Right hindlimb (tissue), 1 donor: ENCODE results near the gene RNF13.

Experiments used
- DNase-seq: peaks from one replicate; pipeline ENCODE4 v3.0.0-alpha.2; 2018

Gene RNF13, protein sequence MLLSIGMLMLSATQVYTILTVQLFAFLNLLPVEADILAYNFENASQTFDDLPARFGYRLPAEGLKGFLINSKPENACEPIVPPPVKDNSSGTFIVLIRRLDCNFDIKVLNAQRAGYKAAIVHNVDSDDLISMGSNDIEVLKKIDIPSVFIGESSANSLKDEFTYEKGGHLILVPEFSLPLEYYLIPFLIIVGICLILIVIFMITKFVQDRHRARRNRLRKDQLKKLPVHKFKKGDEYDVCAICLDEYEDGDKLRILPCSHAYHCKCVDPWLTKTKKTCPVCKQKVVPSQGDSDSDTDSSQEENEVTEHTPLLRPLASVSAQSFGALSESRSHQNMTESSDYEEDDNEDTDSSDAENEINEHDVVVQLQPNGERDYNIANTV

DNA sequence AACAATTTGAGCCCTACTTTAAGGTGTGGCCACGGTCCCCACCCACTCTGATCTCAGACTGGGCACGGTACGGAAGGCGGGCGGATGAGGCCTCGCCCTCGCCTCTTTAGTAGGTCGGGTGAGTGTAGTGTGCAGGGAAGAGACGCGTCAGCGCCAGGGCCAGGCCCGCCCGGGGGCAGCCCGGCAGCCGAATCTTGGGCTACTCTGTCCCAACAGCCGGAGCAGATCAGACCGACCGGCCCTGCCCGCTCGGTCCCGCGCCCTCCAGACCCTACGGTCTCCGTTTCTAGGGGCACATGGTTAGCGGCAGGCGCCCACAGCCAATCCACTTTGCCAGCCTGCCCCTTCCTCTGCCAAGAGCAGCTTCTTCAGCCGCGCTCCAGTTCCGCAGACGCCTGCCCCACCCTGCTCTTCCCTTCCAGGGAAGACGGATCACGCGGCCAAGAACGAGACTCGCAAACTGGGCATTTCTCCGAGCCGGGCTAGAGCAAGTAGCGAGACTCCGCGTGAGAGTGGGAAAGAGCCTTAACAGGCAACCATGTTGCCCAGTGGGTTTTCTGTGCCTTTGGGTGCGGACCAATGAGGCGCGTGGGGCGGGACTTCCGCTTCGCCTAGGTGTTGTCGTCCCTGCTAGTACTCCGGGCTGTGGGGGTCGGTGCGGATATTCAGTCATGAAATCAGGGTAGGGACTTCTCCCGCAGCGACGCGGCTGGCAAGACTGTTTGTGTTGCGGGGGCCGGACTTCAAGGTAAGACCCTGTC lies at the start of gene RNF13:
RNF13 (plus strand) TSS at position 610 of the 761 bp plus-strand sequence. CDS start 32,812 bp downstream, outside the sequence.
- peak; percentile 97 for DNase-seq

DNA sequence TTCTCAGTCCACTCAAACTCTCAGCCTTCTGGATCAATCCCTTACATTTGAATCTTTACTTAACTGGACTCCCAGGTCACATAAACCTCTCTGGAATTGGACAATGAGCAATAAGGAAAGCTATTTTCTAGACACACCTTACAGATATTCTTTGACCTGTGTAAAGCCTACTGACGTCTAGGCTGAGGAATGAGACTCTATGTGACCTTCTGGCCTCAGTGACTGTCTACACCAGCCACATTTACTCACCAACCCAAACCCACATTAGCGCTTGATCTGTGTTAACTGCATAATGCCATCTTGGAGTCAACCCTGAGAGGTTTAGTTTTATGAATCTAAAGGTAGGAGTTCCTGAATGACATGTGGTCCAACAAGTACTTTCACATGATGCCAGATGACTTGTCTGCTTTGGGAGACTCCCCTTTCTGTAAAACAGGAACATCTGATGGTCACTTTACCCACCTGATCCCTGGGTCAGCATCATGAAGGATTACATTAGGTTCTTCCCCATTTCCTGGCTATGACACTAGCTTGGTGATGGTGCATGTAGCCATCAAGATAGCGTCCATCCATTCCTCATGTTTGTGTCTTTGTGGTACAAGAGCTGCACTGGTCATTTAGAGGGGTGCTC lies 49.3 kb upstream of the RNF13 start:
- DNase-seq = no peak

DNA sequence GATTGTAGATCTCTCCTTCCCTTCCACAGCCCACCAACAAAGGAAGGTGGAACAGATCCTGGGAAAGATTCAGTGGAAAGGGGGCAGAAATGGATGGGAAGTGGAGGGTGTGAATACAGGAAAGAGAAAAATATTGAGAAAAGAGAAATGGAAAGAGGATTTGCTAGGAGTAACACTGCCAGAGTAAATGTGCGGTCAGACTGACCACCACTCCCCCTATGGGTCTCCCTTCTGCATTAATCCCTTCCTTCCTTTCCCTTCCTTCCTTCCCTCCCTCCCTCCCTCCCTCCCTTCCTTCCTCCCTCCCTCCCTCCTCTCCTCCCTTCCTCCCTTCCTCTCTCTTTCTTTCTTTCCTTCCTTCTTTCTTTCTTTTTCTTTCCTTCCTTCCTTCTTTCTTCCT lies 48.7 kb upstream of the RNF13 start:
- no peak for DNase-seq

DNA sequence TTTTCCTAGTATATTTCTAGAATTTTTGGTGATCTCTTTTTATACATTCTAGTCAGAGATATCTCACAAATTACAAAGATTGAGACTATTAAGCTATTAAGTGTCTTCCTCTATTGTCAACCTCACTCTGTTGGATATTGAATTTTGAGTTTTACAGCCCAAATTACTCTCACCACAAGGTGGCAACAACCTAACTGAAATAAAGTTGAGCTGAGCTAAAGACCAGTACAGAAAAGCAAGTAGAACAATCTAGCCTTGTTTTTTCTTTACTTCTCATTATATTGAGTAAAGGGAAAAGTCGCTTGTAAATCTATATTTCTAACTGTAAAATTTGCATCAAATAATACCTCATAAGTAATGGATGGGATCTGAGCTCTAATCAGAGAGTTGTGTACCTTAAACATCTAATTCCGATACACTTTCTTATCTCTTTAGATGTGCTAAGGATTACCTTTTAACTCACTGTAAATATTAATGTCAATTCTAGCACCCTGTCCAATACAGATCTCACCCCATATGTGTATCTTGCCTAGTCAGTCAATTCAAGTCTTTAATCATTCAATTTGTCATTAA lies 47.2 kb upstream of the RNF13 start:
- no peak for DNase-seq

DNA sequence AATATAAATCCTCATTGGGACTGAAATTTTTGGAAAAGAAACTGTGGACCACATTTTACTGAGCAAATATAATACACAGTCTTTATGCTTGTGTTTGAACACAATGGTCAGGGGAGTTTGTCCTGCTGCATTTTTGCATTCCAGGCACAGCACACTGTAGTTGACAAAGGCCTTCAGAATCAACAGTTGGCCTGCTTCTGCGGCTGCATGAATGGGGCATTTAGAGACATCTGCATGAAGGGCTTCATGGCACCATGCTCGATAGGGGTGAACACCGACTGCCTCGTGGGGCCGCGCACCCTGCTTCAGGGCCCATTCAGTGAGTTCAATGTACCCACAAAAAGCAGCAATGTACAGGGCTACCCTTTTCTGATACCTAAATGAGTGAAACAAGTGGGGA lies 45.3 kb upstream of the RNF13 start:
- no peak for DNase-seq

DNA sequence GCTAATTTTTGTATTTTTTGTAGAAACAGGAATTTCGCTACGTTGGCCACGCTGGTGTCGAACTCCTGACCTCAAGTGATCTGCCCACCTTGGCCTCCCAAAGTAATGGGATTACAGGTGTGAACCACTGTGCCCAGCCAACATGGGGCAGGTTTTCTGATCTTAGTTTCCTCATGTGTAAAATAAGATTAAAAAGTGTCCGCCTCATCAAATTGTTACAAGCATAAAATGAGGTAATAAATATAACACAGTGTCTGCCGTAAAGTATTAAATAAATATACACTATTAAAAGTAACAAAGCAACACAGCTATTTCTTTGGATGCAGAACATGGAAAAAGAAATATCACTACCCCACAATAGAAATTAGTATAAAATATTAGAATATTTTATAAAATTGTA lies 44.3 kb upstream of the RNF13 start:
- DNase-seq = no peak

DNA sequence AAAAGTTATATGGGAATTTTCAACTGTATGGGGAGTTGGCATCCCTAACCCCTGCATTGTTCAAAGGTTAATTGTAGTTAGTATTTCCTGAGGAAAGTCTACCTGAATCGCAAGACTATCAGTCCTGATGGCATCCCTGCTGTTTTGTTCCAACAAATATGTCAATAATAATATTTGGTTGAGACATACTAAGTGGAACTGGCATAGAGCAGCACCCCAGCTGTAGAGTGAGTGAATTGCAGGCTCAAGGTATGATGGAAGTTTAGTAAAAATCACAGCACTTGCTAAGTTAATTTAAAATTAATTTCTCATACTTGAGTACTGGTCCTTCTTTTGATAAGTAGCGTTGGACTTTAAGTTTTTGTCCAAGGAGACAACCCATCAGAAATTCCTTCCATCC lies 42.8 kb upstream of the RNF13 start:
- DNase-seq = no peak

DNA sequence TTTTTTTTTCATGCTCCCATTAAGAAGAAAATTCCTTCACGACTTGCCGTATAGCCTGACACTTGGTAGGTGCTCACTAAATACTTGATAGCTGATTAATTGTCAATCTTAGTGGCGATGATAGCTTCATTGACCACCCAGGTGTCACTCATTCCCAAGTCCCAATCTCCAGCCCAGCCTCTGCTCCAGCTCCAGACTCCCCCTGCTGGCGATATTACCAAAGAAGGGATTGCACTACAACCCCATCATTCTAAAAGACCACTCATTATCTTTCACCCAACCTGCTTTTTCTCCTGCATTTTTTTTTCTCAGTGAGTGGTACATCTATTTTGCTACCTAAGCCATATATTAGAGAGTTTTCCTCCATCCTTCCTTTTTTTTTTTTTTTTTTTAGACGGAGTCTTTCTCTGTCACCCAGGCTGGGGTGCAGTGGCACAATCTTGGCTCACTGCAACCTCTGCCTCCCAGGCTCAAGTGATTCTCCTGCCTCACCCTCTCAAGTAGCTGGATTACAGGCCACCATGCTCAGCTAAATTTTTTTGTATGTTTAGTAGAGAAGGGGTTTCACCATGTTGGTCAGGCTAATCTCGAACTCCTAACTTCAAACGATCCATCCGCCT lies 41.3 kb upstream of the RNF13 start:
- DNase-seq = peak; percentile 43

DNA sequence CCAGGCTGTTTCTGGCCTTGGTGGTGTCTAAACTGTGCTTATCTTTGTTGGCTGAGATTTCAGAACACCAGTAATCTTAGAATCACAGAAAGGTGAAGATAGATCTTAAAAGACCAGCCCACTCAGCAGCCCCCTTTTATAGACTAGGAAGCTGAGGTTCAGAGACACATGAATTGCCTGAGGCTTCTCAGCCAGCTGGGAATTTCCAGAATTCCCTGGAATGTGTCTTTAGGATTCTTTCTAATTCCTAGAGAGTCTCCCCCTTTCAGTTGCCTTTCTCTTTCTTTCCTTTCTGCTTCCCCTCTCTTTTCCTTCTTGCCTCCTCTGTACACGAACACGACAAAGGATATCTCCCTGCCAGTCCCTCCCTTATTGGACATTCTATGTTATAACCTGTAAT lies 40.2 kb upstream of the RNF13 start:
- no peak for DNase-seq

DNA sequence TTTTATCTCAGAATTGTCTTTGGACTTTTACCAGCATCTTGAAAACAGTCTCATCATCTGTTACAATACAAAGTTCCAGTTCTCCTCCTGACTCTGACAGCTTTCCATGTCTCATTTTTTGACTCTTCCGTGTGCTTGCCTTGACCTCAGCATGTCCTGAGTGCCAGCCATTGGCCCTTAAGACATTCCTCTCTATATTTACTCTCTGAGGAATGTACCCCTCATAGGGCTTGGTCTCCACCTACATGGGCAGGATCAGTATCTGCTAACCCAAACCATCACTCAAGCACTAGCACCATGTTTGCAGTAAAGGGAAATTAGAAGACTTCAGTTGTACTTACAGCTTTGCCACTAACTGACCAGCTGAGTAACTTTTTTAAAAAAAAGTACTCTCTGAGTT lies 36.8 kb upstream of the RNF13 start:
- DNase-seq = no peak

DNA sequence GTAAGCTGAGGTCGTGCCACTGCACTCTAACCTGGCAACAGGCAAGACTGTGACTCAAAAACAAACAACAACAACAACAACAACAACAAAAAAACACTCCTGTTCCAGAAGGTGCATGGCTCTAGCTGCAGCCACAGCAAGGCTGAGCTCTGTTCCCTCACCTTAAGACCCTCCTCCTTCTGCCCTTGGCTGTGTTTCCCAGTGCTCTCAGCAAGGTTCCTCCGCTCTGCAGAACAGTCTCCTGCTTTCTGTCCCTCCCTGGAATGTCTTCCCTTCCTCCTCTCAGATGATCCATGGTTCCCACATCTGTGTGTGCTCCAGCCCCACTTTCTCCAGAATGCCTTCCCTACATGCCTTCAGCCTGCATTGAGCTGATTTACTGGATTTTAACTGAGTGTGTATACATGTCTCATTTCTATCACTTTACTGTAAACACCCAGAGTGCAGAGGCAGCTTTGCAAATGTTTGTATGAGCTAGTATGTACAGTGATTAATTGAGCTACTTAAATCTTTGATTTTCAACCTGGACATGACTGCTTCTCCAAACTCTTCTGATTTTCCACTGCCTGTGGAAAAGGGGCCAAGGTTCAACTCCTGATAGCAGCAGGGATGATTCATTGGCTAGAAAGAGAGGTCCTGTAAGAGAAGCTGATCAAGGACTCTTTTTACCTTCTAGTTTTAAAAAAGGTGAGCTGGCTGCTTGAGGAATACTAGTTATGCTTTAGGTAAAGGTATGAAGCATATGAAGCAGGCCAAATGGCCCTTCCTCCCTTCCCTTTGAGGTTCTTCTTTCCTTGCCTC lies 35.4 kb upstream of the RNF13 start:
- DNase-seq = no peak

DNA sequence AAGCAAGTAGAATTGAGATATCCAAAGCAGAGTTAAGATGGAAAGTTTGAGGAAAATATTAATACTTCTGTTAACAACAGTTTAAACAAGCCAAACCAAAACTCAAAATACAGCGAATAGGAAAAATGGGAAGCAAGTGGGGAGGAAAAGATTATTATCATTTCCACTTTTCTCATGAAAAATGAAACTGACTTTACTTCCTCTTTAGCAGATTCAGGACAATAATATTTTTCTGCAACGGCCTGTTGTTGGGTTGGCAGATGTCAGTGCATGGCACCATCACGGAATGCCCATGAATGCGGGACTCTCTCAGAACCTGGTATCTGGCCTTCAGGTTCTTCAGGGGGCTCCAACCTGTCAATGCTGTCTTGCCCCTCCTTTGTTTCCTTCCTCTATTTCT lies 31.8 kb upstream of the RNF13 start:
- DNase-seq = no peak

DNA sequence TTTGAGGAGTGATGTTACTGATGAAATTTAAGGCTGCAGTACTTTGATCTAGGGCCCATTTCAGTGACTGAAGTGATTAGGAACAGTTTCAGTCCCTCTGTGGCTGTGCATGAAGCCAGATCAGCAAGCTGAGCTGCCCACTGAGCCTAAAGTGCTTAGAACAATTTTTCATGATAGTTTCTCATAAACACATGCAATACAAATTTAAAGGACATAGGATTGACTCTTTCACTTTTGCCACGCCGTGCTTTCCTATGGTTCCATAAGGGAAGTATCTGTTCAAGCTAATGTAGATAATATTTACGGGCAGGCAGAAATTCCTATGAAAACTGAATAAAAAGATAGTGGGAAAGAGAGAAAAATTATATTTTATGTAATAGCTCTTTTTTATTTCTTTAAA lies 31.3 kb upstream of the RNF13 start:
- no peak for DNase-seq

DNA sequence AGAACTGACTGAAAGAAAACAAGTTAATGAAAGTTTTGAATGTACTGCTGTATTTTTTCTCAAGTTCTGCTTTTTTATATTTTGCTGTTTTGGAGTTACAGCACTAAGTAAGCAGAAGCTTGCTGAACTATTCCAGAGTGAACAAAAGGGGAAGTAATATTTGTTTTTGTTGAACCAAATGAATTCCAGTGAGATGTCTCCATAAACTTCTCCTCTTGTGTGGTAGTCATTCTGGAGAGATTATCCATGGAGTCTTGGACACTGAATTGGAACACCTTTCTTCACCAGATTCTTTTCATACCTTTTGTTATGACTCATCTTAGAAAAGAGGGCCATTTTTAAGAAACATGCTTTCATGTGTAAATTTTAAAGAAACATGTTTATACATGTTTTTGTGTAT lies 29.4 kb upstream of the RNF13 start:
- DNase-seq = no peak

DNA sequence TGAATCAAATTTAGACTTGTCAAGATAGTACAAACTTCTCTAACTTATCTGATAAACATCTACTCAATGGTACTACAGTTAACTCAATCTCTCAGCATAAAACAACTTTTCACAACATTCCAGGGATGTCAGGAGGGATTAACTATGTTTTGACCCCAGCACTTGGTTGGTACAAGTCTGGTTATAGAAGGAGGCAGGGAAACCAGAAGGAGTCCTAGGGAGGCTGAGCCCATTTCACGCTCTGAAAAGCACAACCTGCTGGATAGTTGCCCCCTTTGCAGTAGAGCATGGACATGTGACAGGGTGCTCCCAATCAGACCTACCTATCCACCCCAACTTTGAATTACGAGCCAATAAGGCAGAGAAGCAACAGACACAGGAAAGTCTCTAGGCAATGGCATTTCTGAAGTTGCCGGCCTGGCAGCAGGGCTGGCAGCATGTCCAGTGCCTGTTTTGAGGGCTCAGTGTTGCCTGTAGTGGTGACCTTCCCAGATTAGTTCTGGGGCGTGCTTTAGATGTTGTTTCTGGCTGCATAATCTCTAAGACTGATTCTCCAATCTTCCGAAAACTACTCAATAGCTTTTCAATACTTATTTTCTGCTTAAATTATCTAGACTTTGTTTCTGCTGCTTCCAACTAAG lies 28.8 kb upstream of the RNF13 start:
- no peak for DNase-seq

DNA sequence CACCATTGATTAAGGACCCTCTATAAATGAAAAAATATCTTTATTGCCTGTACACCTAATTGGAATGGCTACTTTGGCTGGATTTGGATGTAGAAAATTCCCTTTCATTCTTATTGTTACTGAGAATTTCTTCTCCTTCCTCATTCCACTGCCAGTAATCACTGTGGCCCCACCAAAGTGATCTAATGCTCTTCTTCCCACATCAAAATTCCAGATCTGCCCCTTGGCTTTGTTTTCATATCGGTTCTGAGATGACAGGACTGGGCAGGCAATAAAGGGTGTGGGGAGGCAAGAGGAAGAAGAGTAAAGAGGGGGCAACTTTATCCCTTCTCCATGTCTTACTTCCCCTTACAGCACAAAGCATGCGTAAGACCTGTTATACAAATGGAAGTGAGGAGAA lies 22.7 kb upstream of the RNF13 start:
- no peak for DNase-seq

DNA sequence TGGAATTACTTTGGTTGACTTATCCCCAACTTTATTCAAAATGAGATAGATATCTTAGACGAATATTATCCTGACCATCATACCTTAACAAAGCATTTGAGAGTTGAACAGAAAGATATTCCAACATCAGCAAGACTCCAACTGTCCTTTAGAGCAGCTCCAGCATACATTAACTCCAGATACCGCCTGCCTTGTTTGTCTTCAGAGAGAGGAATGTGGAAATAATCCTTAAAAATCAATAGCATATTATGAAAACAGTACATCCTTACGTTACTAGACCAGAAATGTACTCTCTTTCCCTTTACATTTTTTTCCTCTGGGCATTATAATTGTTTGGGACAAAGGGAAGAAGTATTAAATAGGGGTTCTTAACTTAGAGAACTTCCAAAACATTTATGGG lies 22.3 kb upstream of the RNF13 start:
- DNase-seq = no peak

DNA sequence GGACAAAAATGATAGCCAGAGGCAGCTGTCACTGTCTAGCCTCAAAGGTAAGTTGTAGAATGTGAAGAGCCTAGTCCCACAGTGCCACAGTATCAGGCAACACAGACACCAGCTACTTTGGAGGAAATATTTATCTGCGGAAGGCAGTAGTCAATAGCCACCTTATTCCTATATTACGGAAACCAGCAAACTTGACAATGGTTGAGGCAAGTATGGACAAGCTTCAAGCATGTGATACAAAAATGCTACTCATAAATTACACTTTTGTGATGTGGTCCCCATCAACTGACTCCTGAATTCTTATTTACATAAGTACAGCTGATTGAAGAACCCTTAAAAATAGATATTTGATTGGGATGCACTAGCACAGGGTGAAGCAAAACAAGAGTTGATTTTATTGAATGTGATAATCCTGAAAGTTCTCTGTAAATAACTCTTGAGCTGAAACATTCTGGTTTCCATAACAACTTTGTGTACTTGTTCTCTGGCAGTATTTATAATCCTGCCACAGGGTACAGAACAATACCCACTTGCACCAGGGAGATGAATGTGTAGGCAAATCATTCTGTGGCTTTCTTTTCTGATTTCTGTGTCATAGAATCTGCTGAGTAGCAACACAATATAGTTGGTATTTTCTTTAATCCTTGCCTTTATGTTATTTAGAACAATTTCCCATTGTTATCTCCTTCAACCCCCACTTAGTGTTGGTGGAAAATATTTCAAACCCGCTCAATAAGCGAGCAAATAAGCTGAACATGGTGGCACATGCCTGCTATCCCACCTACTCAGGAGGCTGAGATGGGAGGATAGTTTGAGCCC lies 20.4 kb upstream of the RNF13 start, which contains the start of gene ANKUB1:
ANKUB1 (minus strand) TSS at position 103 of the 819 bp plus-strand sequence. CDS start 188 bp downstream, outside the sequence.
- no peak for DNase-seq

DNA sequence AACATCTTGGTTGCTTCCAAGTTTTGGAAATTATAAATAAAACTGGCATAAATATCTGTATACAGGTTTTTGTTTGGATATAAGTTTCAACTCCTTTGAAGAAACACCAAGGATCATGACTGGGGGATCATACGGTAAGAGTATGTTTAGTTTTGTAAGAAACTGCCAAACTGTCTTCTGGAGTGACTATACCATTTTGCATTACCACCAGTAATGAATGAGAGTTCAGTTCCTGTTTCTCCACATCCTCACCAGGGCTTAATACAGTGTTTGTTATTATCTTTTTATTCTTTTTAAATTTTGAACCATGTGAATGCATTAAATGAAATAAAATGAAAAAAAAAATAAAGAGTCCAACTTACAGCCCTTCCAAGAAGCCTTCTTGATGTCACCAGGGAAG lies 17.0 kb upstream of the RNF13 start:
- DNase-seq = no peak

DNA sequence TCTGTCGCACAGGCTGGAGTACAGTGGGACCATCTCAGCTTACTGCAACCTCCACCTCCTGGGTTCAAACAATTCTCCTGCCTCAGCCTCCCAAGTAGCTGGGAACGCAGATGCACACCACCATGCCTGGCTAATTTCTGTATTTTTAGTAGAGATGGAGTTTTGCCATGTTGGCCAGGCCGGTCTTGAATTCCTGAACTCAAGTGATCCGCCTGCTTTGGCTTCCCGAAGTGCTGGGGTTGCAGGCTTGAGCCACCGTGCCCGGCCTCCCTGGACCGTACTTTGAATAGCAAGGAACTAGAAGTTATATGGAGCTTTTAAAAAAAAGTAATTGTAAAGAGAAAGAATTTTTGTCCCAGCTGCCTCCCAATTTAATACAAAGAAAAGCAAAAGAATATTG lies 12.3 kb upstream of the RNF13 start:
- no peak for DNase-seq

DNA sequence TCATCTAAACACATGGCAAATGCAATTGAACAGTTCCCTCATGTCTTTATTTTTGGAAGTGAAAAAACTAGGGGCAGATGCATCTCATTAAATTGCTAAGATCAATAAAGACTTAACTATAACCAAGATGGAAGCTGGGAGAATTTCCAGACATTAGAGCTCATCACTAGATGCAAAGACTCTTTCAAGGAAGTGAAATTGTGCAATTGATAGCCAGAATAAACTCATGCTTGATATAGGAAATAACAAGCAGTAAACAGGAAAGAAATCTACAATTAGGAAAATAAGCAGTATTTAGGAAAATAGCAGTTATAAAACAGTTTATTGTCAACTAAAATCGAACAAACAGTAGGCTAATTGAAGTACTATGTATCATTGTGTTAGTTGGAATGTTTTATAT lies 11.8 kb upstream of the RNF13 start:
- DNase-seq = no peak
